ENCODE results near the gene SEC62.

SEC62 gene

DNA sequence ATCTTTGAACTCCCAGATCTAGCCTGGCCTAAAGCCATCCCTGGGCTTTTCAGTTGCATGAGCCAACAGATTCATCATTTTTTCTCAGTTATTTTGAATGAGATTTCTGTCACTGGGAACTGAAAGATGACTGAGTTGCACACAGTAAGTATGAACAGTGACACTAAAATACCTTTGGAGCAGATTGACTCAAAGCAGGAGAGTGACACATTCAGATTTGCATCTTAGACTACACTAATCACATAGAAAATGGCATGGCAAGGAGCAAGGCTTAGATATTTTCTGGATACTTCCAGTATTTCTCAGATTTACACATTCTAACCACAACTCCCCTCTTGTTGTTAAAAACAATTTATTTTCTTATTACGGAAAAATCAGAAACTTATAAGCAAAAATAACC, 32.8 kb downstream of the SEC62 start:
- Histone ChIP-seq H3K4me1 (ENCODE audit: low read length) (peaks cover 28% of the 10 kb centered on the region), H3K36me3 (replicated peaks; ENCODE audit: insufficient read depth, low read length) (peaks cover 5% of the 10 kb centered on the region; the same call in 1 of the 2 replicates), H3K4me2 (ENCODE audit: low read depth, low read length) (no peak overlapping the region), H3K79me2 (ENCODE audit: low read length) (no peaks in the 10 kb centered on the region), H4K20me1 (ENCODE audit: insufficient read depth, low read length) (no peaks in the 10 kb centered on the region), H3K27me3 (replicated peaks; ENCODE audit: insufficient read depth, low read length) (no peaks in the 10 kb centered on the region), H3K9me3 (replicated peaks; ENCODE audit: insufficient read depth, low read length) (no peaks in the 10 kb centered on the region), H3K9me2 (replicated peaks; ENCODE audit: insufficient read depth, low read length) (no peaks in the 10 kb centered on the region), H3F3A (ENCODE audit: insufficient read depth, low read length) (peaks cover 15% of the 10 kb centered on the region), H2AFZ (ENCODE audit: low read length) (no peak overlapping the region), H3K9ac (ENCODE audit: low read length) (no peak overlapping the region), H3K4me3 (ENCODE audit: low read length) (no peak overlapping the region), H3K27ac (ENCODE audit: low read length) (peak overlapping the region; percentile 6; the same call in 1 of the 2 replicates)
- no peak for TF ChIP-seq EZH2 (optimal IDR thresholded peaks at IDR 0.05; ENCODE audit: low read depth, low read length)
- no peak for TF ChIP-seq EZH2phosphoT487 (IDR thresholded peaks at IDR 0.05; ENCODE audit: low read length)
- TF ChIP-seq, protein P1, sequence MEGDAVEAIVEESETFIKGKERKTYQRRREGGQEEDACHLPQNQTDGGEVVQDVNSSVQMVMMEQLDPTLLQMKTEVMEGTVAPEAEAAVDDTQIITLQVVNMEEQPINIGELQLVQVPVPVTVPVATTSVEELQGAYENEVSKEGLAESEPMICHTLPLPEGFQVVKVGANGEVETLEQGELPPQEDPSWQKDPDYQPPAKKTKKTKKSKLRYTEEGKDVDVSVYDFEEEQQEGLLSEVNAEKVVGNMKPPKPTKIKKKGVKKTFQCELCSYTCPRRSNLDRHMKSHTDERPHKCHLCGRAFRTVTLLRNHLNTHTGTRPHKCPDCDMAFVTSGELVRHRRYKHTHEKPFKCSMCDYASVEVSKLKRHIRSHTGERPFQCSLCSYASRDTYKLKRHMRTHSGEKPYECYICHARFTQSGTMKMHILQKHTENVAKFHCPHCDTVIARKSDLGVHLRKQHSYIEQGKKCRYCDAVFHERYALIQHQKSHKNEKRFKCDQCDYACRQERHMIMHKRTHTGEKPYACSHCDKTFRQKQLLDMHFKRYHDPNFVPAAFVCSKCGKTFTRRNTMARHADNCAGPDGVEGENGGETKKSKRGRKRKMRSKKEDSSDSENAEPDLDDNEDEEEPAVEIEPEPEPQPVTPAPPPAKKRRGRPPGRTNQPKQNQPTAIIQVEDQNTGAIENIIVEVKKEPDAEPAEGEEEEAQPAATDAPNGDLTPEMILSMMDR (IDR thresholded peaks at IDR 0.05; ENCODE audit: low read length): no peak
- no peak for DNase-seq

DNA sequence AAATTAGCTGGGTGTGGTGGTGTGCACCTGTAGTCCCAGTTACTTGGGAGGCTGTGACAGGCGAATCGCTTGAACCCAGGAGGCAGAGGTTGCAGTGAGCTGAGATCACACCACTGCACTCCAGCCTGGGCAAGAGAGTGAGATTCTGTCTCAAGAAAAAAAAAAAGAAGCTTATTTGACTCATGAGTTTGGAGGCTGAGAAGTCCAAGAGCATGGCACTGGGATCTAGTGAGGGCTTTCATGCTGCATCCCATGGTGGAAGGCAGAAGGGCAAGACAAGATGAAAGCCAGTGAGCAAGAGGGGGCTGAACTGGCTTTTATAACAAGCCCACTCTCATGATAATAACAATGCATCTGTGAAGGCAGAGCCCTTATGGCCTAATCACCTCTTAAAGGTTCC, 33.4 kb downstream of the SEC62 start:
- peaks cover 15% of the 10 kb centered on the region for H3F3A ChIP-seq (ENCODE audit: insufficient read depth, low read length)
- no peak overlapping the region for H3K27ac ChIP-seq (ENCODE audit: low read length)
- TF ChIP-seq EZH2 (optimal IDR thresholded peaks at IDR 0.05; ENCODE audit: low read depth, low read length): no peak
- TF ChIP-seq EZH2phosphoT487 (IDR thresholded peaks at IDR 0.05; ENCODE audit: low read length): no peak
- TF ChIP-seq, protein P1 (IDR thresholded peaks at IDR 0.05; ENCODE audit: low read length): no peak
- no peak for DNase-seq
- H3K79me2 ChIP-seq (ENCODE audit: low read length): no peaks in the 10 kb centered on the region
- no peak overlapping the region for H3K4me3 ChIP-seq (ENCODE audit: low read length)
- no peak overlapping the region for H2AFZ ChIP-seq (ENCODE audit: low read length)
- no peaks in the 10 kb centered on the region for H4K20me1 ChIP-seq (ENCODE audit: insufficient read depth, low read length)
- no peak overlapping the region for H3K9ac ChIP-seq (ENCODE audit: low read length)
- H3K9me3 ChIP-seq (replicated peaks; ENCODE audit: insufficient read depth, low read length): no peaks in the 10 kb centered on the region
- H3K4me1 ChIP-seq (ENCODE audit: low read length): peaks cover 28% of the 10 kb centered on the region
- 0 out of 2 replicates have a peak, but pooled peaks cover 5% of the 10 kb centered on the region for H3K36me3 ChIP-seq (replicated peaks; ENCODE audit: insufficient read depth, low read length)
- H3K27me3 ChIP-seq (replicated peaks; ENCODE audit: insufficient read depth, low read length): no peaks in the 10 kb centered on the region
- H3K9me2 ChIP-seq (replicated peaks; ENCODE audit: insufficient read depth, low read length): no peaks in the 10 kb centered on the region
- H3K4me2 ChIP-seq (ENCODE audit: low read depth, low read length): no peak overlapping the region

DNA sequence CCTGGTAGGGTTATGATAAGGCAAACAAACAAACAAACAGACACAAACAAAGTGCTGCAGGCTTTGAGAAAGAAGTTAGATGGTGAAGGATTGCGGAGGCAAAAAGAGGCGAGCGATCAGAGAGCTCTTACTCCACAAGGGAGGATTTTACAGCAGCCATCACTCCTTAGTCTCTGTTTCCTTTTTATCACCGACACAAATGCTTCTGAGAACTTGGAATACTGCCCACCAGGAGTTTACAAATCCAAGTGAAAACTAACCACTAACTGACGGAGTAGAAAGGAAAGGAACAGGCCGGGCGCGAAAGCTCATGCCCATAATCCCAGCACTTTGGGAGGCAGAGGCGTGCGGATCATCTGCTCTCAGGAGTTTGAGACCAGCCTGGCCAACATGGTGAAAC, 35.6 kb downstream of the SEC62 start:
- no peaks in the 10 kb centered on the region for H3K9me3 ChIP-seq (replicated peaks; ENCODE audit: insufficient read depth, low read length)
- TF ChIP-seq, protein P1 (IDR thresholded peaks at IDR 0.05; ENCODE audit: low read length): no peak
- no peak for TF ChIP-seq EZH2phosphoT487 (IDR thresholded peaks at IDR 0.05; ENCODE audit: low read length)
- TF ChIP-seq EZH2 (optimal IDR thresholded peaks at IDR 0.05; ENCODE audit: low read depth, low read length): no peak
- H3K4me3 ChIP-seq (ENCODE audit: low read length): no peak overlapping the region
- H3F3A ChIP-seq (ENCODE audit: insufficient read depth, low read length): peaks cover 16% of the 10 kb centered on the region
- H3K79me2 ChIP-seq (ENCODE audit: low read length): no peaks in the 10 kb centered on the region
- H3K27ac ChIP-seq (ENCODE audit: low read length): no peak overlapping the region
- no peaks in the 10 kb centered on the region for H3K36me3 ChIP-seq (replicated peaks; ENCODE audit: insufficient read depth, low read length)
- H3K9me2 ChIP-seq (replicated peaks; ENCODE audit: insufficient read depth, low read length): no peaks in the 10 kb centered on the region
- no peak for DNase-seq
- no peak overlapping the region for H2AFZ ChIP-seq (ENCODE audit: low read length)
- H4K20me1 ChIP-seq (ENCODE audit: insufficient read depth, low read length): no peaks in the 10 kb centered on the region
- H3K4me2 ChIP-seq (ENCODE audit: low read depth, low read length): no peak overlapping the region
- H3K27me3 ChIP-seq (replicated peaks; ENCODE audit: insufficient read depth, low read length): no peaks in the 10 kb centered on the region
- H3K4me1 ChIP-seq (ENCODE audit: low read length): peaks cover 38% of the 10 kb centered on the region
- H3K9ac ChIP-seq (ENCODE audit: low read length): no peak overlapping the region

Data from MM.1S (cell line).